Measurements from ENCODE around the gene MITF. TPM values are rescaled to one million over a fixed set of nuclear protein-coding genes. Genes with fewer than 3 reads are reported as not detected.

Gene MITF
- polyA plus RNA-seq, 5 donors = 5.1 to 7.5 (median 6.6) TPM

DNA sequence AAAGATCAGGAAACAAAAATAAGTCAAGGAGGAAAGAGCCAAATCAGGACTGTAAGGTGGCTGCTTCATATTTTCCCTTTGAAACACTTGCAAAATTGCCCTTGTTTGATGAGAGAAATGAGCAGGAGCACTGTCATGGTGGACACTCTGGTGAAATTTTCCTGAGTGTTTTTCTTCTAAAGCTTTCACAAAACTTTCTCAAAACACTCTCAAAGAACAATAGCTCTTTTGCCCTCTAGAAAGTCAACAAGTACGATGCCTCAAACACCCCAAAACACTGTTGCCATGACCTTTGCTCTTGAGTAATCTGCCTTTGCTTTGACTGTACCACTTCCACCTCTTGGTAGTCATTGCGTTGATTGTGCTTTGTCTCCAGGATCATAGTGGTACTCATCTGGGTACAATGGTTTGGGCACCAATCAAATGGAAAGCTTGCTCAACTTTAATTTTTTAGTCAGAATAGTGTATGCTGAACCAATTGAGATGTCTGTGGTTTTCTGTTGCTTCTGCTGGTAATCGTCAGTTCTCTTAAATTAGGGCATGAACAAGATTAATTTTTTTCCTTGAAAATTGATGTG, 13.2 kb upstream of the MITF start:
- DNase-seq = no peak

DNA sequence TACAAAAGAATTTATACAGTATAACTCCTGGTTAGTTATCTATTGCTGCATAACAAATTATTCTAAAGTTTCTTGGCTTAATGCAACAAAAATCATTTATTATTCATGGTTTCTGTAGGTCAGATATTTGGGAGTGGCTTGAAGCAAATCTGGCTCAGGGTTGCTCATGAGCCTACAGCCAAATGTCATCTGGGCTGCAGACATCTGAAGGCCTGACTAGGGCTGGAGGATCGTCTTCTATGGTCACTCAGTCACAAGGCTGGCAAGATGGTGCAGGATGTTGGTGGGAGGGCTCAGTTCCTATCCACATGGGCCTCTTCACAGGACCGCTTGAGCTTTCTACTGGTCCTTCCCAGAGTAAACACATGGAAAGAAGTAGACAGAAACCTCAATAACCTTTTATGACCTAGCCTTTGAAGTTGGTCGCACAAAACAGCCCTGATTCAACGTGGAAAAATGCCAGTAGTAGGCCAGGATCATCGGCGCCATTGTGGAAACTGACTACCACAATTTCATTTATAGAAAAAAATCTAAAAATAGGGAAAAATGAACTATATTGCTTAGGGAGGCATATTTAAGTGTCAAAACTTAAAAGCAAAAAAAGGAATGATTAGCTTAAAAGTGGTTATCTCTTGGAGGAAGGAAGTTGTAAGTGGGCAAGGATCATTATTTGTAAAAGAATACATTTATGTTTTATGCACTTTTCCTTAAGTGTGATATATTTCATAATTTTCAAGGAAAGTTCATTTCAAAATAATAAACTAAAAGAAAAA, 9.9 kb upstream of the MITF start:
- DNase-seq = no peak

DNA sequence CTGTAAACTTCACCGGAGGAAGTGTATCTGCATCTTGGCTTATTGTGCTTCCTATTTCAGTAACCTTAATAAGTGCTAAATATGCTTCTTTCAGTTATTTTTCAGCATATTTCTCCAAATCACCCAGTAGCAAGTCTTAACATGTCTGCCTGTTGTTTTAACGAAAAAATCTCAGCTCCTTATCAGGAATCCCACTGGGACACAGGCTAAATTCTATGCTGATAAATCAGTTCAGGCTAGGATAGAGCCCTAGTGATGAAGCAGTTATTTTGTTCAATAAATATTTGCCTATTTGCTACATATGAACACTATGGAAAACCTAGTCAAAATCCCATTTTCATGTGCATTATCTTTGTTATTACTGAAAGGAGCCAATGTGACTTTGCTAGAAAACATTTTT, 8.2 kb upstream of the MITF start:
- no peak for DNase-seq

DNA sequence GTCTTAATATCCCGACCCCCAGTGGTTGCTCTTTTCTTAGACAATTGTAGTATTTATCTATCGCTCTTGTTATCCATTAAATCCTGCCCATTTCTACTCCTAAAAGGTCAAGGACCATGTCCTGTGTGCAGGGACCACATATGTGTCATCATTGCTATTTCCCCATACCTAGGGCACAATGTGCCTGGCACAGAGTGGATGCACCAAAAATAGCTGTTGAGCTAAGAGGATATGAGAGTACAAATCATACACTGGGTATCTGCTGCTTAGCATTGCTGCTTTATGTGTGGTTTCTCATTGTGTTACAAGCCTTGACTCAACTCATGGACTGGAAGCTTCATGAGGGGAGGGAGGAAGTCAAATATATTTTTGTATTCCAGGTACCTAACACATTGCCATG, 3.4 kb upstream of the MITF start:
- DNase-seq = no peak

DNA sequence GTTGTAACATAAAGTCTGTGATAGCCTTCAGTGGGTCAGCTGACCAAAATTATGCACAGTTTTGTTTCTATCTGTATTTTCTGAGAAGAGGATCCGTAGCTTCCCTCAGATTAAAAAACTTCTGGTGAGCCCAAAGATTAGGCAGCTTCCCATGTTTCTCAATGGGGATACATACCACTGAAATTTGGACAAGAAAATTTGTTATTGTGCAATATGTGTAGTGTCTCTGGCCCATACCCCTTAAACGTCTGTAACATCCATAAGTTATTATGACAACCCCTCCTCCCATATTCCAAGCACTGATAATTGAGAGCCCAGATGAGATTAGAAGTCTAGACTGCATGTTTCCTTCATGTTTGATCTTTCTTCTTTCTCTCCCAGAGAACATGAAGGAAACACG, 1.9 kb upstream of the MITF start:
- peak; percentile 41 to 64 for DNase-seq

DNA sequence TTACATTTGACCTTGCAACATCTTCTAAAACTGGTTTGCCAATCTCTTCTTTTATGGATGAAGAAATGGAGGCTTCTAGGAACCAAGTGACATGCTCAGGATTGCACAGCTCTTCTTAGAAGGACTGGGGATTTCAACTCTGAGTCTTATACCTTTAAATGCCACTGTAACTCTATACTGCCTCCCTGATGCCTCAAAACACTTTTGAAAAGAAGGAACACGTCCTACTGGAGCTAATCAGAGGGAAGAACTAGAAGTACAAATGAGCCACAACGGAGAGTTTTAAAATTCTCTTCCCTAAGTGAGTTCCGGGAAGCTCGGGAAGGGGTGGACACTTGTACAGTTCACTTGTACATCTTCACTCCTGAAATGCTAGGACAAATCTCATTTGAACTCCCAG, 949 bp upstream of the MITF start:
- DNase-seq = no peak

DNA sequence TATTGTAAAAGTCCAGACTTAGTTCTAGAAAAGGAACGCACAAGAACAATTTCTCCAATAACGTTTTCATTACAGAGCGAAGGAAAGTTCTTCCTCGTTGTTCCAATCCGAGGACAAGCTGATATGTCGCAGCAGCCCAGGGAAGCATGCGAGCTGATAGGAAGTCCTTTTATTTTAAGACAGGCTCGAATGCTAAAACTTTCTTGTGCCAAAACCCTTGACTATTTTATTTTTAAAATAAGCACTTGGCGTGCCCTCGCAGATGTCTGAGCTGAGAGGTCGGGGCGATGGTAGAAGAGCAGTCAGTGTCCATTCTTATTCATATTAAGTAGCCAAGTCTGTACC, 433 bp upstream of the MITF start:
- no peak for DNase-seq

DNA sequence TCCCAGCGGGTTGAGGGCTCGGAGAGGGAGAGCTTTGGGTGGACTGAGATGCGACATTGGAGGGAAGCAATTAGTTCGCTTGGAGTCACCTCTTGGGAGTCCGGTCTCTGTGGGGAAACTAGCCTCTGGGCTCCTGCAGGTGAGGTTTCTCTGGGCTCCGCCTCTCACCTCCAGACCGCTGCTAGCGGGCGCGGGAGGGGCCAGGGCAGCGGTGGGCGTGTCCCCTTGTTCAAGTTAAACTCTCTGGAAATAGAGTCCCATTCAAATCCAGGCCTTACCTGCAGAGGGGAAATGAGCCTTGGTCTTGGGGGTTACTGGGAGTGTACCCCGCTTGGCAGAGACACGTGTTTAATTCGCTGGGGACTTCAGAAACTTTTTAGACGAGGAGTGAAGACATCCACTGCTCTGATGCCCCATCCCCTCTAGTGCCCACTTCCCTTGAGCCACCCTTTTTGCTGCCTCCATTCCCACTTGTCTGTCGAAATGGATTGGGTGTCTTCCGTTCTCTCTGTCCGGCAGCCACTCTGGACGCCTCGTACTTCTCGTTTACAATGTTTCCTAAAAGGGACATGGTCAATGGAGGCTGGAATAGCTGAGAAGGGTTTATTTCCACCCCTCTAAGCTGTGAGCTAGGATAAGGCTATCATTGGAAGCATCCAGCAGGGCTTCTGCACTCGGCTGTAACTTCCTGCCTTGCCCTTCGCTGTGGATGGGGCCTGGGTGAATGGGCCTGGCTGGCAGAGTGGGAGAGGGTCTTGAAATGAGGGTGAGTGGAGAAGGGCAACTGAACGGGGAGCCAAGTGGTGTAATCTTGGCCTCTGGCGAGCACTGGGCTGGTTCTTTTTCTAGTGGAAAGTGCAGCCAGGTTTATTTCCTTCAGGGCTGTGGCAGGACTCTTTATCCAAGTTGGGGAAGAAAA, 1.1 kb downstream of the MITF start:
- no peak for DNase-seq

DNA sequence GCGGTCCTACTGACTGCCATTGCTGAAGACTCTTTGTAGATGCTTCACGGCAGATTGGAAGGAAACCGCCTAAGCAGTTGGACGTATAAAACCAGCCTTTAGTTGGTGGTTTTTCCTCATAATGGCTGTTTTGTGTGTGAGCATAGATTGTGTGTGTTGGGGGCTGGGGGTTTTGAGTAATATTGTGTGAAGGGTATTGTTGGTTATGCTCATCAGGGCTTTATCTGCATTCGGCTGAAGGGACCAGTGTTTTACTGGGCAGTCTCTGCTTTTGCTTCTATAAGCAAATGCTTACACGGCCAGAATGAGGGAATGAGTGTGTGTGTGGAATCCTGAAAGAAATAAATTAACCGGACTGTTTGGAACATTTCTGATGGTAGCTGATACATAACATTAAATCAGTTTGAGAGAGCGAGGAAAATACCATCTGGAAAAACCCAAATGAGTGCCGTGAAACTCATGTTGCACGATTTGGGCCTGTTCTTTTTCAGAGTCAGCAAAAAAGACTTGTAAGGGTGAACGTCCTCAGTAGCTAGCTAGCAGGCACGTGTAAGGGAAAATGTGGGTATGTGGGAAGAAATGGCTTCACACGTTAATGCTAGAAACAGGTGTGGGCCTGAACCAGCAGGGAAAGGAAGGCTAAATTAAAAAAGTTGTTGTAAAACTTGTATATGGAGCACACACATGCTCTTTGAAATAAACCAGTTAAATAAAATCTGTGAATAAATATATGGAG, 1.9 kb downstream of the MITF start:
- no peak for DNase-seq

DNA sequence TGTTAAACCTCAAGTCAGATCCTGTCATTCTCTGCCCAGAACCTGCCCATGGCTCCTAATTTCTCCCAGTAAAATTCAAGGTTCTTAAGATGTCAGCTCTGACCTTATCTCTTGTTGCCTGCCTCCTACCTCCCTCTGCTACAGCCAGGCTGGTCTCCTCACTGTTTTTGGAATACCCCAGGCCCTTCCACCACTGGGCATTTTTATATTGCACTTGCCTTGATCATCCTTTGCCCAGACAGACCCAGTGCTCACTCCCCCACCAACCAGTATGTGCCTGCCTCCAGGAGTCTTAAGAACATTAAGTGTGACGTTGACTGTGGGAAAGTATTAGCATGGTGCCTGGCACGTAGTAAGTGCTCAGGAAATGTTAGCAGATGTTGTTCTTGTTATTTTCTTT, 3.1 kb downstream of the MITF start:
- DNase-seq = no peak

DNA sequence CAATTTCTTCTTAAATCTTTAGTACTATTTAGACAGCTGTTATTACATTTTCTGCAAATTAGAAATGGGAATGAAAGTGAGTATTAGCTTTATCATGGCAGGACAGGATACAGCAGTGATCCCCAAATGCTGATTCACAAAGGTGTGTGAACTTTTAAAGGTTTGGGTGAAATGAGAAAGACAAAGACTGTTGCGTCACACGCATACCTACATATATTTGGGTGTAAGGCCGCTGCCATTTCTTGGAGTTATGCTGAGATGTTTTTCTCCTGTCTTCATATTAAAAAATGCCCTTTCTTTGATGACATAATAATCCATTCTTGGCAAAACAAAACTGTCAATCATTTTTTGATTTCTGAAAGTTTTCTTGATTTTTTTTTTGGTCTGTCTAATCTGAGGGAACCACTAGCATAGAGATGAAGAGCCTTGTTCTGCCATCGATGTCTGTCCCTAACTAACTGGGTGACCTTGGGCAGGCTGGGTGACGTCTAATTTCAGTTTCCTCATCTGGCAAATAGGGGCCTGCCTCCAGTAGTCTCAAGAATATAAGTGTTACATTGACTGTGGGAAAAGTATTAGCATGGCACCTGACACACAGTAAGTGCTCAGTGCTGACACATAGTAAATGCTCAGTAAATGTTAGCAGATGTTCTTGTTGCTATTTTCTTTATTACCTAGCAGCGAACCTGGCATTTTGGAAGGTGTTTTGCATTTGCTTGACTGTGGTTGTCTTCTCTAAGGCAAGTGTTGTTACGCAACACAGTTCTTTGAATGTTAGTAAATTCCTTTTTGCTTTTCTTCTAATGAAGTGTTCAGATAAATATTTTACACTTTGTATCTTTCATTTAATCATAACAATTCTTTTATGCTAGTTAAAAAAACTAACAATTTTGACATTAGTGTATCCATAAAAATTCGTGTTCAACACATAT, 5.0 kb downstream of the MITF start:
- no peak for DNase-seq

DNA sequence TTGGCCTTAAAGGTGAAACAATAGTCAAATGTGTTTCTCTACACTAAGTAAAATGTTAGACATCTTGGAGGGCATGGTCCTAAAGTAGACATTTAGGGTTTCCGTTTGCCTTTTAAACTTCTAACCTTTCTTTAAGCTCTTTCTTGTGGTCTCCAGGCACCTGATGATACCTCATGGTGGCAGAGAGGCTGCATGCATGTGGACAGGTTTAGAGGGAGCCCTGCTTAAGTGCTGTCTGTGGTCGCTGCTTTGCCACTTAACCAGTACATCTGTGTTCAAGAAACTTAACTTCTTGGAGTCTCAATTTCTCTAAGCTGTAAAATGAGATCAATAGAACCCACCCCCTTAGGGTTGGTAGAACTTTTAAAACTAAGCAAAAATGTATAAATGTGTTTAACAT, 6.2 kb downstream of the MITF start:
- no peak for DNase-seq

DNA sequence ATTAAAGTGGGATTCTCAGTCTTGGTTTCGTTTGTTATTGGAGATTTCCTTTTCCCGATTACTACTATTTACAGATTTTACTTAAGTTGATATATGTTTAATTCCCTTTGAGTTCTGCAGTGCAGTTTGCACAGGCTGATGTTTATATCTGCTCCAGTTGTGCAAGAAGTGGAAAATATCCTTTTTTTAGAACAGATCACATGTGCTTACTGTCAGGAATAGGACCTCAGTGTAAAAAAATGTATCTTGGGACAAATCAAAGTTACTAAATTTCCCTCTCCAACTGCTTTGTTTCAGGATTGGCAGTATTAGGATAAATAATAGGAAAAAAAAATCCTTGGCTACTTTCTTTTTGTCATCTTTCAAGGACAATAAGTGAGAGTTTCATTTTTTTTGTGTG, 6.9 kb downstream of the MITF start:
- DNase-seq = peak in 1 of 2 donors; percentile 53

DNA sequence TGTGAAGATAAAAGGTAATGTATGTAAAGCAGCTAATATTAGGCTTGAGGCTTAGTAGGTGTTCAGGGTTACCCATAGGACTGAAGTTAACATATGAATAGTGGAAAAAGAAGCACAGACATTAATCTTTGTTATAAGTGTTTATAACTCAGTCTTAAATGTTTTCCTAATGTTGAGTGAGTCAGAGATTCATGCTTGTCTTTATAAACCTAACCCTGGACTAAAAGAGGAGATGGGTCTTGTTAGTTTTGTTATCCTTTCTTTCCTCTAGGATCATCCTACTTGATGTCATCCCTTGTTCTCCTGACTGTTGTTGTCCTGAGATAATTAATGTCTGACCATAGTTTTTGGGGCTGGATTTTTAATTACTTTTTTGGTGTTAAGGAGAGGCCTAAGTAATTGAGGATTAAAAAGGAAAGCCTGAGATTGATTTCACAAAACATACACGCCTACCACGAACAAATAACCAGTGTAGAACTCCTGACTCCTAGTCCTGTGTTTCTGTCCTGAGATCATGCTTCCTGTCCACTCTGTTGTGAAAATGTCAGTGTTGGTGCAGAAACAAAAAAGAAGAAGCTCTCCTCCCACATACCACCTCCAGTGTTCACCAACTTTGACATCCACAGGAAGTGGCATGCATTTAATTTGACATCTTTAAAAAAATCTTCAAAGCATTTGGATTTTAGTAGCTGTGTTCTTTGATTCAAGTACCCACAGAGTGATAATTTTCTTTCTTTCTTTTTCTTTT, 8.4 kb downstream of the MITF start:
- DNase-seq = no peak

DNA sequence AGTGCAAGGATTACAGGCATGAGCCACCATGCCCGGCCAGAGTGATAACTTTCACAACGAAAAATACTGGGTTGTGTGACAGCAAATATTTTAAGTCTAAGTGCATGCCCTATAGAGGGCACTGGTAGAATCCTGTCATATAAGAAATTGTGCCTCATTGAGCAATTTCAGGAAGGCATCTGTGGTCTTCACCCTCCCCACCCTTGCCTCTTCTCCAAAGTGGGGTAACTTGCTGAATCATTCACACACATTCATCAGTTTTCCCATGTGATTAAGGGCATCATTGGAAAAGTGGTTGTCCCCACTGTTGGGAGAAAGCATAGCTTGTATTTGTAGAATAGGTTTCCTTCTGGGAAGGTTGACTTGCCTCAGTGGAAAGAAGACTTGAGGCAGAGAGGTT, 9.2 kb downstream of the MITF start:
- no peak for DNase-seq

DNA sequence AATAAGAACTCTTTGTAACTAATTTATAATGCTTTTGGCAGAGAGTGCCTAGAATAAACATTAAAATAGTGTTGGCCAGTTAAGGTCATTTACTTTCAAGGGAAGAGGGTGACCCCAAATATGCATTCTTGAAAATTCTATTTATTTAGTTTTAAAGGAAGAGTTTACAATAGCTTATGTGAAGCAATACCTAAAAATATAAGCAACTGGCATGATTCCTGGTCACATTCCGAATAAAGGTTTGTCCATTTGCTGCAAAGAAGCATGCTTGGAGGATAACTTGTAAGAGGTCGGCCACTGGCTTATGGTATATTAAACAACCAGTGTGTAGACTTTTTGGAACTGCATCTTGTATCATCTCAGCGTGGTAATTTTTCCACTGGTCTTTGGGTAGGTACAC, 10.2 kb downstream of the MITF start:
- DNase-seq = no peak

DNA sequence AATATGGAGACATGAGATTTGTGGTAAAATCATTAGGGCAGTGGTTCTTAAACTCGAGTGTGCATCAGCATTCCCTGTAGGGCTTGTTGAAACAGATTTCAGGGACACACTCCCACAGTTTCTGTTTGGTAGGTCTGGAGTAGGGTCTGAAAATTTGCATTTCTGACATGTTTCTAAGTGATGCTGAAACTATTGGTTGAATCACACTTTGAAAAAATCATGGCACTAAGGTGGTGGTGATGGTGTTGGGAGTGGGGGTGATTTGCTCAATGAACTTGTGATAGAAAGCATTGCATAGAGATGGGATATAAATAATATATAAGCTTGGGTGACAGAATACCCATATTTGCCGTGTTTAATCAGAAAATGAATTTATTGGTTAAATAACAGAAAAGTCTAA, 11.3 kb downstream of the MITF start:
- DNase-seq = no peak

DNA sequence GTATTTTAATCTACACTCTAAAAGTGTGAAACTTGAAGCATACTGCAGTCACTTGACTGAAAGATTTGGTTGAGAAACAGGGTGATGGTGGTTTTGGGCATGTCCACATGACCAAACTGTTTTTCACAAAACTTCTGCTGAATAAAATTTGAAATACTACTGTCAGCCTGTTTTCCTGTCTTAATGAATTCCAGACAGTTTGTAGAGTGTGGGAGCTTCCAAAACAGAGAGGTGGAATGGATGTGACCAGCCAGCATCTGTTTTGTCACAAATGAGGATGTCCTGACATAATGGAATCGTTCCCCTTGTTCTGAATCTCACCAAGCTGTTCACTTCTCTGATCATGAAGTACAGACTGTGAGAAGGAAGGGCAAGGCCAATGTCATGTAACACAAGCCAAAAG, 11.8 kb downstream of the MITF start:
- DNase-seq = no peak

DNA sequence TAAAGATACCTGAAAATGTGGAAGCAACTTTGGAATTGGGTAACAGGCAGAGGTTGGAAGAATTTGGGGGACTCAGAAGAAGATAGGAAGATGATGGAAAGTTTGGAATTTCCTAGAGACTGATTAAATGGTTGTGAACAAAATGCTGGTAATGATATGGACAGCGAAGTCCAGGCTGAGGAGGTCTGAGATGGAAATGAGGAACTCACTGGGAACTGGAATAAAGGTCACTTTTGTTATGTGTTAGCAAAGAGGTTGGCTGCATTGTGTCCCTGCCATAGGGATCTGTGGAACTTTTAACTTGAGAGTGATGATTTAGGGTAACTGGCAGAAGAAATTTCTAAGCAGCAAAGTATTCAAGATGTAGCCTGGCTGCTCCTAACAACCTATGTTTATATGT, 13.0 kb downstream of the MITF start:
- no peak for DNase-seq

DNA sequence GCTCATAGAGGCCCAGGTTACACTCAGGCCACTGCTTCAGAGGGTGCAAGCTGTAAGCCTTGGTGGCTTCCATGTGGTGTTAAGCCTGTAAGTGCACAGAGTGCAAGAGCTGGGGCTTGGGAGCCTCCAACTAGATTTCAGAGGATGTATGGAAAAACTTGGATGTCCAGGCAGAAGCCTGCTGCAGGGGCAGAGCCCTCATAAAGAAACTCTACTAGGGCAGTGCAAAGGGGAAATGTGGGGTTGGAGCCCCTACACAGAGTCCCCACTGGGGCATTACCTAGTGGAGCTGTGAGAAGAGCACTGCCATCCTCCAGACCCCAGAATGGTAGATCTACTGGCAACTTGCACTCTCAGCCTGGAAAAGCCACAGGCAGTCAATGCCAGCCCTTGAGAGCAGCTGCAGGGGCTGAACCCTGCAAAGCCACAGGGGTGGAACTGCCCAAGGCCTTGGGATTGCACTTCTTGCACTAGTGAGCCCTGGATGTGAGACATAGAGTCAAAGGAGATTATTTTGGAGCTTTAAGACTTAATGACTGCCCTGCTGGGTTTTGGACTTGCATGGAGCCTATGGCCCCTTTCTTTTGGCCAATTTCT, 14.0 kb downstream of the MITF start:
- DNase-seq = no peak
